ENCODE data around the gene CNTFR. TPM values are rescaled to one million over a fixed set of nuclear protein-coding genes. Genes with fewer than 3 reads are reported as not detected.
A peak's percentile ranks its signal among the peaks of the same experiment; 100 is the strongest.

CNTFR gene
- total and polyA plus RNA-seq, 3 experiments from 2014 or later, result not detected

DNA sequence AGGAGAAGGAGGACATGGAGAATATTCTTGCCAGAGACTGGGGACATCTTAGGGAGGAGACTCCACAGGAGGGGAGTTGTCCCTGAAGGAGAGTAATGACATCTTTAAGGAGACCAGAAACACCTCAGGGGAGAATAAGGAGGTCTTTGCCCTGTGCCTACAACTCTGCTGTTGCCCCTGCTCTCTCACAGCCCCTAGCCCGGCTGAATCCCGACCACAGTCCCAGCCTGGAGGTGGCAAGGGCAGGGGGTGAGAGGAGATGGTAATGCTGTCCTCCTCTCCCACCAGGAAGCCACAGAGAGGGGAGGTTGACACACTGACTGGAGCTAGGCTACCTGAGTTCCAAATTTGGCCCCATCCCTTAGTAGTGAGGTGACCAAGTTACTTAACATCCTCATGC, 36.5 kb downstream of the CNTFR start:
- H3K27me3 Mint-ChIP-seq, result peaks cover 14 to 36% of the 10 kb centered on the region in 2 donors
- H3K27ac Mint-ChIP-seq, result no peak overlapping the region
- Histone ChIP-seq H3K4me3 (ENCODE audit: low read length) (no peak overlapping the region), H3K36me3 (ENCODE audit: insufficient read depth, low read length) (no peaks in the 10 kb centered on the region), H3K27ac (ENCODE audit: low read depth, low read length) (no peak overlapping the region), H3K4me1 (ENCODE audit: insufficient read depth, low read length) (no peaks in the 10 kb centered on the region), H3K9me3 (ENCODE audit: low read length) (no peaks in the 10 kb centered on the region), H3K27me3 (ENCODE audit: insufficient read depth, low read length, poor library complexity, severe bottlenecking) (peaks cover 4% of the 10 kb centered on the region)
- CTCF ChIA-PET, result no interaction called here
- POLR2A ChIA-PET, result no interaction called here
- H3K4me3 Mint-ChIP-seq, result no peak overlapping the region
- no peak for DNase-seq
- H3K4me1 Mint-ChIP-seq, result no peaks in the 10 kb centered on the region
- H3K36me3 Mint-ChIP-seq, result no peaks in the 10 kb centered on the region
- no peaks in the 10 kb centered on the region for H3K9me3 Mint-ChIP-seq

DNA sequence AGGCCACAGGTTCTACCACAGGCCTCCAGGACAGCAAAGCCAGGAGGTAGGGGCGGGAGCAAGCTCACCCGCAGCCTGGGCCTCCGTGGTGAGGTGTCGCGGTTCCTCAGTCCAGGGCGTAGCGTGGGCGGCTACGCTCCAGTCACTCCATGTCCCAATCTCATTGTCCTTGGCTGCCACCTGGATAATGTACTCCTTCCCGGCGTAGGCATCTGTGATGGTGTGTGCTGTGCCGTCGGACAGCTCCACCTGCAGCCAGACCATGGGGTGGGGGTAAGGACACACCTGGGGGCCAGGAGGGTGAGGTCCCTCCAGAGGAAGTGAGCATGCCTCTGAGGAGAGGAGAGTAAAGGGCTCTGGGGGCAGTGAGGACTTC, 36.9 kb downstream of the CNTFR start:
- H3K9me3 Mint-ChIP-seq, result no peaks in the 10 kb centered on the region
- no peaks in the 10 kb centered on the region for H3K36me3 Mint-ChIP-seq
- H3K27ac Mint-ChIP-seq, result peak overlapping the region in 1 of 8 donors; percentile 44
- POLR2A ChIA-PET, result no interaction called here
- CTCF ChIA-PET, result no interaction called here
- H3K27me3 ChIP-seq (ENCODE audit: insufficient read depth, low read length, poor library complexity, severe bottlenecking), result peaks cover 3% of the 10 kb centered on the region
- no peak overlapping the region for H3K4me3 Mint-ChIP-seq
- peaks cover 14 to 33% of the 10 kb centered on the region in 2 donors for H3K27me3 Mint-ChIP-seq
- H3K27ac ChIP-seq (ENCODE audit: low read depth, low read length), result no peak overlapping the region
- DNase-seq, result no peak
- H3K4me1 ChIP-seq (ENCODE audit: insufficient read depth, low read length), result no peaks in the 10 kb centered on the region
- H3K4me3 ChIP-seq (ENCODE audit: low read length), result no peak overlapping the region
- no peaks in the 10 kb centered on the region for H3K36me3 ChIP-seq (ENCODE audit: insufficient read depth, low read length)
- no peaks in the 10 kb centered on the region for H3K4me1 Mint-ChIP-seq
- H3K9me3 ChIP-seq (ENCODE audit: low read length), result no peaks in the 10 kb centered on the region

DNA sequence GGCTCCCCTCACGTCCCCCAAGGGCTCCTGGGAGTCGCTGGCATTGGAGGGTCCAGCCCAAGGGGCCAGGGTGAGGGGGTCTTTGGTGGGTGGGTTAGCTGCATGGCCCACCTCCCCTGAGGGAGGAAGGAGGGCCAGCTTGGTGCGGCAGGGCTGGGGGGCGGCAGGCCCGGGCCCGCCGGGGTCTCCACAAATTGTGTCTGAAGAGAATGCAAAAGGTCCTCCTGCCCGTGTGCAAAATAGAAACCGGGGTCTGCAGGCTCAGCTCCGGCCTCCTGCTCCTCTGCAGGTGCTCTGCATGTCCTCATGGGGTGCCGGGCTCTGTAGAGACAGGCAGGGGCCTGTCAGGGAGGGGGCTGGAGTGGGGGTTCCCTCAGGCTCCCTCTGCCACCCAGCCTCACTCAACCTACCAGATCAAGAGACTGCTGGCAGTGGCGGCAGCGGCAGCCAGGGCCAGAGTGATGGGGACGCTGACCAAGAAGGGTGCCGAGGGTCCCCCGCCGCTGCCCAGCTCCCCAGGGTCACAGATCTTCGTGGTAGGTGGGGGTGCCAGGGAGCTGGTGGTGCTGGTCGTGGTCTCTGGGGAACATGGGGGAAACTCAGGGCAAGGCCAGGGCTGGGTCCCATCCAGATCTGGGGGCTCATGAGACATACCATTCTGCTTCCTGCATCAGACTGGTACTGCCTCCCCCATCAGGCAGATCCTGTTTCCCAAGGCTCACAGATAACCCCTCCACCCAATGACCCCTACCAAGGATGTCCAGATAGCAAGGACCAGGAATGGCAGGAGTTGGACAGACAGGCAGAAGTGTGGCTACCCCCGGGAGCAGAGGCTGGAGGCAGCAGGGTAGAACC, 37.5 kb downstream of the CNTFR start:
- H3K27ac ChIP-seq (ENCODE audit: low read depth, low read length), result no peak overlapping the region
- Mint-ChIP-seq H3K4me3 (no peak overlapping the region), H3K4me1 (no peaks in the 10 kb centered on the region), H3K9me3 (no peaks in the 10 kb centered on the region), H3K27ac (no peak overlapping the region), H3K36me3 (no peaks in the 10 kb centered on the region), H3K27me3 (peaks cover 12 to 29% of the 10 kb centered on the region in 2 donors)
- no peaks in the 10 kb centered on the region for H3K27me3 ChIP-seq (ENCODE audit: insufficient read depth, low read length, poor library complexity, severe bottlenecking)
- POLR2A ChIA-PET, result no interaction called here
- H3K36me3 ChIP-seq (ENCODE audit: insufficient read depth, low read length), result no peaks in the 10 kb centered on the region
- no peaks in the 10 kb centered on the region for H3K4me1 ChIP-seq (ENCODE audit: insufficient read depth, low read length)
- no peak for DNase-seq
- no peak overlapping the region for H3K4me3 ChIP-seq (ENCODE audit: low read length)
- H3K9me3 ChIP-seq (ENCODE audit: low read length), result no peaks in the 10 kb centered on the region
- CTCF ChIA-PET, result interaction anchor here (1.3 kb wide), 1 partner anchor 30 kb away, joined by 4 read pairs; no protein-coding TSS in a partner anchor

DNA sequence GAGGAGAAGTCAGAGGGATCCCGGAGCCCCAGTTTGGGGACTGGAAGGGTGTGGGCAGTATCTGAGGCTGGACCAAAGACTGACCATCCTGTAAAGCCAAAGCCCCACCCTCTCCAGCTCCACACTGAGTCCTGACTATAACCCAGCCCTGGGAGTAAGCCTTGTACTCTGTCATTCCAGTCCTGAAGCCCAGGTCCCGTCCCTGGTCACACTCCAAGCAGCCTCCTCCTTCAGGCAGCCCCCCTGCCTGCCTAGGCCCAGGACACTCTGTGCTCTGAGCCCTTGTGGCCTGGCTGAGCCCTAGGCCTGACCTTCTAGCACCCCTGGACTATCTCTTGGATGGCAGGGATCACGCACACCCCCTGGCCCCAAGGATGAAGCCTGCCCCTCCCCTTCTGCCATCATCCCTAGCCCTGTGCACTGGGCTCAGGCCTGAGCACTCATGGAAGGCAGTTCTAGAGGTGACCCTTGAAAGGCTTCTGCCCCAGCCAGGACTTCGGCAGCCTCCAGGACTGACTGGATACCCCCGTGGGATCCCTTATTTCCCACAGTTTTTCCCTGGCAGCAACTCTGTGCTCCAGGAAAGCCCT, 38.7 kb downstream of the CNTFR start:
- Mint-ChIP-seq H3K27ac (no peak overlapping the region), H3K4me3 (no peak overlapping the region), H3K4me1 (no peaks in the 10 kb centered on the region), H3K36me3 (no peaks in the 10 kb centered on the region), H3K27me3 (peaks cover 11 to 28% of the 10 kb centered on the region in 2 donors), H3K9me3 (no peaks in the 10 kb centered on the region)
- POLR2A ChIA-PET, result no interaction called here
- CTCF ChIA-PET, result interaction anchor here (1.3 kb wide), 1 partner anchor 31 kb away, joined by 4 read pairs; no protein-coding TSS in a partner anchor
- Histone ChIP-seq H3K9me3 (ENCODE audit: low read length) (no peaks in the 10 kb centered on the region), H3K4me1 (ENCODE audit: insufficient read depth, low read length) (no peaks in the 10 kb centered on the region), H3K4me3 (ENCODE audit: low read length) (no peak overlapping the region), H3K27ac (ENCODE audit: low read depth, low read length) (no peak overlapping the region), H3K27me3 (ENCODE audit: insufficient read depth, low read length, poor library complexity, severe bottlenecking) (no peaks in the 10 kb centered on the region), H3K36me3 (ENCODE audit: insufficient read depth, low read length) (no peaks in the 10 kb centered on the region)
- DNase-seq, result no peak

DNA sequence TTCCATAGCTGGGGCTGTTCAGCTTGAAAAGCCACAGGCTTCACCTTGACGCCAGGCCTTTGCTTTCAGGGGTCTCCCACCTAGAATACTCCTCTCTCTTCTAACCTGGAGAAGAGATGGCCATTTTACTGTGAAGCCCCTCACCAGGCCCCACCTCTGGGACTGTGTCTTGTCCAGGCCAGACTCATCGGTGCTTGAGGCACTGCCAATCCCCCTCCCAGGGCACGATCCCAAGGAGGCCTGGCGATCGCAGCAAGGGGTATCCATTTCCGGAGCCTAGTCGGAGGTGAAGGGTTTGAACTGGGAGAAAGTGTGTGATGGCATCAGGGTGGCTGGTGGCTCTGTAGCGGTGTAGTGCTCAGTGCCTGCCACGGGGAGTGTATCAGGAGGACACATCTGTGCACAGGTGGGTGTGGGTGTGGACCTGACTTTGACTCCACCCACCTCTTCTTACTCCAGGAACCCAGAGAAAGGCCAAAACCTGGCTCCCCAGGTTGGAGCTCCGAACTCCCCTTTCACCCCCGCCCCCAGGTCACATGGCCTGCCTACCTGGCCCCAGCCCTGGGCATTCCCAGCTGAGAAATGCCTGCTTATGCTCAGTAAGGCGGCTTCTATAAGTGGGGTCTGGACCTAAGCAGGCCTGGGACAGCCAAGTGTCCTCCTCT, 39.4 kb downstream of the CNTFR start:
- H3K27ac ChIP-seq (ENCODE audit: low read depth, low read length), result no peak overlapping the region
- peaks cover 11 to 31% of the 10 kb centered on the region in 2 donors for H3K27me3 Mint-ChIP-seq
- no peaks in the 10 kb centered on the region for H3K36me3 ChIP-seq (ENCODE audit: insufficient read depth, low read length)
- no peak overlapping the region for H3K27ac Mint-ChIP-seq
- DNase-seq, result no peak
- no peaks in the 10 kb centered on the region for H3K4me1 ChIP-seq (ENCODE audit: insufficient read depth, low read length)
- H3K4me3 Mint-ChIP-seq, result no peak overlapping the region
- CTCF ChIA-PET, result no interaction called here
- no peaks in the 10 kb centered on the region for H3K9me3 Mint-ChIP-seq
- H3K4me3 ChIP-seq (ENCODE audit: low read length), result no peak overlapping the region
- POLR2A ChIA-PET, result no interaction called here
- no peaks in the 10 kb centered on the region for H3K36me3 Mint-ChIP-seq
- no peaks in the 10 kb centered on the region for H3K9me3 ChIP-seq (ENCODE audit: low read length)
- H3K27me3 ChIP-seq (ENCODE audit: insufficient read depth, low read length, poor library complexity, severe bottlenecking), result no peaks in the 10 kb centered on the region
- H3K4me1 Mint-ChIP-seq, result no peaks in the 10 kb centered on the region

DNA sequence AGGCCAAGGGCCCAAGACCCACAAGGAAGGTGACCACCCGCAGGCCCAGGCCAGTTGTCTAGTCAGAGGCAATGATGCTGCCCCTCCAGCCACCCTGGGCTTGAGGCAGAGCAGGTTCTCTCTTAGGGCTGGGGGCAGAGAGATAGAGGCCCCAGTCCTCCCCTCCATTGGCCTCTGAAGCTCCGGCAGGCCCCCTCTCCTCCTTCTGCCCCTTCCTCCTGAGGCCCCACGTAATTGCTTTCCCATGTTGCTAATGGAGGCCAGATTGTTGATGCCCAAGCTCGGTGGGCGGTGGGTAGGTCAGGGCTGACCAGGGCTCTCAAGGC, 40.2 kb downstream of the CNTFR start:
- Histone ChIP-seq H3K27ac (ENCODE audit: low read depth, low read length) (no peak overlapping the region), H3K4me1 (ENCODE audit: insufficient read depth, low read length) (no peaks in the 10 kb centered on the region), H3K4me3 (ENCODE audit: low read length) (no peak overlapping the region), H3K27me3 (ENCODE audit: insufficient read depth, low read length, poor library complexity, severe bottlenecking) (no peaks in the 10 kb centered on the region), H3K9me3 (ENCODE audit: low read length) (no peaks in the 10 kb centered on the region), H3K36me3 (ENCODE audit: insufficient read depth, low read length) (no peaks in the 10 kb centered on the region)
- H3K4me1 Mint-ChIP-seq, result no peaks in the 10 kb centered on the region
- POLR2A ChIA-PET, result no interaction called here
- DNase-seq, result no peak
- H3K36me3 Mint-ChIP-seq, result no peaks in the 10 kb centered on the region
- H3K9me3 Mint-ChIP-seq, result no peaks in the 10 kb centered on the region
- H3K27me3 Mint-ChIP-seq, result peaks cover 8 to 23% of the 10 kb centered on the region in 2 donors
- H3K27ac Mint-ChIP-seq, result no peak overlapping the region
- CTCF ChIA-PET, result no interaction called here
- no peak overlapping the region for H3K4me3 Mint-ChIP-seq

DNA sequence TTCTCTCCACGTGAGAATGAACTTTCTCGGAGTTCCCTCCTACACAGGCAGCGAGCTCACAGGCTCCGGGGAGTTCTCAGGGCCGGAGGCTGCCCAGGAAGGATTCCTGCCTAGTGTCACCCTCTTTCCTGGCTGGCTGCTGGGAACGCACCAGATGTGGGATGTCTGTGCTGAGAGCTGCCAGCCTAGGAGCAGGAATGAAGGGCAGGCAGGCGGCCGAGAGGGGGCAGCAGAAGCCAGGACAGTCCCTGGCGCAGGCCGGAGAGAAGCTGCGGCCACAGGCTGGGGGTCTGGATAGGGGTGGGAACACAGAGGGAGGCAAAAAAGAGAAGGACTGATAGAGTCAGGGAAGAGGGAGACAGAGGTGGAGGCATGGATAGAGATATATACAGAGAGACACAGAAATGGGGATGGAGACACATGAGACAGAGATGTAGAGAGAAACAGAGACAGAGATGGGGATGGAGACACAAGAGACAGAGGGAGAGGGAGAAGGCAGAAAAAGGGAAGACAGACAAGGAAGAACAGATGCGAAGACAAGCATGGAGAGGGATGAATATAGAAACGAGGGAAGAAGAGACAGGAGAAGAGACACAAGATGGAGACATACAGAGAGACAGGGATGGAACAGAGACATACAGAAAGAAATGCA, 41.4 kb downstream of the CNTFR start:
- no peaks in the 10 kb centered on the region for H3K4me1 ChIP-seq (ENCODE audit: insufficient read depth, low read length)
- peaks cover 8 to 18% of the 10 kb centered on the region in 2 donors for H3K27me3 Mint-ChIP-seq
- DNase-seq, result no peak
- no peak overlapping the region for H3K27ac ChIP-seq (ENCODE audit: low read depth, low read length)
- H3K27ac Mint-ChIP-seq, result no peak overlapping the region
- H3K4me3 Mint-ChIP-seq, result no peak overlapping the region
- H3K36me3 ChIP-seq (ENCODE audit: insufficient read depth, low read length), result no peaks in the 10 kb centered on the region
- H3K9me3 ChIP-seq (ENCODE audit: low read length), result no peaks in the 10 kb centered on the region
- H3K4me1 Mint-ChIP-seq, result no peaks in the 10 kb centered on the region
- no peak overlapping the region for H3K4me3 ChIP-seq (ENCODE audit: low read length)
- ChIA-PET CTCF (interaction anchor here (0.6 kb wide), 2 partner anchors 43 to 53 kb away, joined by 3 to 4 read pairs; no protein-coding TSS in a partner anchor), POLR2A (no interaction called here)
- H3K27me3 ChIP-seq (ENCODE audit: insufficient read depth, low read length, poor library complexity, severe bottlenecking), result no peaks in the 10 kb centered on the region
- H3K9me3 Mint-ChIP-seq, result no peaks in the 10 kb centered on the region
- no peaks in the 10 kb centered on the region for H3K36me3 Mint-ChIP-seq

All from CD8-positive, alpha-beta memory T cell (primary cell).